Left cardiac atrium (tissue), 4 donors: ENCODE results near the gene TEX261. TPM values are rescaled to one million over a fixed set of nuclear protein-coding genes. Genes with fewer than 3 reads are reported as not detected.
A peak's percentile ranks its signal among the peaks of the same experiment; 100 is the strongest.

ENCODE experiments used
- ATAC-seq, 2 donors: fragments of 200-7000 bp; cut with Tn5 transposase; one replicate each; pipeline ENCODE4 v1.9.1; 2020; ENCODE audit warnings: mild to moderate bottlenecking in 2 of 2, moderate library complexity in 2 of 2
- DNase-seq: peaks from one replicate; pipeline ENCODE4 v3.0.0-alpha.2; 2020
- intact Hi-C, 2 donors: fragments of 100-400 bp; cut with DNase I; formaldehyde crosslinking; loops; one replicate each; pipeline versions ENCODE4 v1.14.1 to v1.15.1; 2022 to 2023
- total RNA-seq, 2 donors: library from RNA; stranded (reverse); fragmentation: NEBNext Ultra II Directional; extraction: Animal tissue kit (Norgen Biotek cat#: 25700); gene quantifications; one replicate each; pipeline ENCODE4 v1.2.1, GENCODE V29; 2021
- donor health status: DM: no; HTN: yes; CAD: no.
- donor health status: DM: no; HTN: yes; CAD: no; lungs with severe emphysema.
- donor health status: DM: yes; HTN: yes; CAD: no.
- donor health status: Dilated cardiomyopathy.

The TEX261 gene
- total RNA-seq, 2 donors from 2014 or later, result 54.8 to 60.4 TPM

DNA sequence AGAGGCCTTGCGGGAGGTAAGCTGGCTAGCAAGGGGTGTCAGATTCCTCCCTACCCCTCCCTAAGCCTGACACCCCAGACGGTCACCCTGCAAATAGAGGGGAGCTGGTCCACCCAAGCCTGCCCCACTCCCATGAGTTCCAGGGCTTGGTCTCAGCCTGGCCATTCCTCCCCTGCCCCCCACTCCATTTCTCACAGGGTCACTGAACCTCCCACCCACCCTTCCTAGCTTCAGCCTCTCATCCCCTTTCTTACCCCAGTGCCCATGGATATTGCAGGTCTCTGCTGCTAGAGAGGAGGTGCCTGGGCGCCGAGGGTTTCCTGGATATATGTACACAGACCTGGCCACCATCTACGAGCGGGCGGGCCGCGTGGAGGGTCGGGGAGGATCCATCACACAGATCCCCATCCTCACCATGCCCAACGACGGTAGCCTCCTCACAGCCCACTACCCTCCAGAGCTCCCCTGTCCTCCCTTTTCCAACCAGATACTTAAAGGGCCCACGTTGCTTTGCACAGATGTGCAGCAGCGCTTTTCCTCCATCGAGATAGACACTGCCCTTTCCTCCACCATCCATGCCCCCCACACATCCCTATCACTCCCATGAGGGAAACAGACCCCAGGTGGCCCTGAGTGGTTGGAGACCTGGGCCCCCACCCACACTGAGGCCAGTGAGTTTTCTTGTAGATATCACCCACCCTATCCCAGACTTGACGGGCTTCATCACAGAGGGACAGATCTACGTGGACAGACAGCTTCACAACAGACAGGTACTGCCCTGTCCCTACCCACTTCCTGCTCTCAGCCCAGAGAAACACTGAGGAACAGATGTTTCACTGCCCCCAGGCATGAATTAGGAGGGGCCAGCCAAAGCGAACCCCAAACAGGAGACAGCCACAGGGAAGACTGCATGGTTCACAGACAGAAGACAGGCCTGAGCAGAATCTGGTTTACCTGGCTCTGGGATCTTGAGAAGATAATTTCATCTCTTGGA, 31.5 kb downstream of the TEX261 start:
- intact Hi-C loops, result no loop called here
- DNase-seq (no peak), ATAC-seq (no peak)

DNA sequence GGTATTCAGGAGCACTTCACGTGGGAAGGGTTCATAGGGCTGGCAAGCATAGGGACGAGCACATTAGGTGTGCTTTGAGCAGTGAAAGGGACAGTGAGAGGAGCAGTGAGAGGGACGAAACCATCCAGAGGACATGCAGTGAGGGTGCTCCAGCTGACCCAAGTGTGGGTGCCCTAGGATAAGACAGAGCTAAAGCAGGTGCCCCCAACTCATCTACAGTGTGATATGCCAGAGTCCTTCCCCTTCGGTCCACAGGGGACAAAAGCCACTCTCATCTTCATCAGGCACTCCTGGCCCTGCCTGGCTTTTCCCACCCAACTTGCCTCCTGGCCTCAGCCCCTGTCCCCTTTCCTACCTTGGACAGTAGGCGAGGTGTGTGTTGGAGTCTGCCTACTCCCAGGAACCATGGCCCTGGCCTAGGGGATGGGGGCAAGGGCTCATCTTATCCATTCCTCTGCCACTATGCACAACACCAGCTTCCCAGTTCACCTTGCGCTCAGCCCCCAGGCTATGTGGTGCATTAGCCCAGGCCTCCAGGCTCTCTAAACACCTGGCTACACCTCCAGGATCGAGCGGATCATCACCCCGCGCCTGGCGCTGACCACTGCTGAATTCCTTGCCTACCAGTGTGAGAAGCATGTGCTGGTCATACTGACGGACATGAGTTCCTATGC, 32.3 kb downstream of the TEX261 start:
- intact Hi-C loops, result no loop called here
- DNase-seq, result no peak
- no peak for ATAC-seq

DNA sequence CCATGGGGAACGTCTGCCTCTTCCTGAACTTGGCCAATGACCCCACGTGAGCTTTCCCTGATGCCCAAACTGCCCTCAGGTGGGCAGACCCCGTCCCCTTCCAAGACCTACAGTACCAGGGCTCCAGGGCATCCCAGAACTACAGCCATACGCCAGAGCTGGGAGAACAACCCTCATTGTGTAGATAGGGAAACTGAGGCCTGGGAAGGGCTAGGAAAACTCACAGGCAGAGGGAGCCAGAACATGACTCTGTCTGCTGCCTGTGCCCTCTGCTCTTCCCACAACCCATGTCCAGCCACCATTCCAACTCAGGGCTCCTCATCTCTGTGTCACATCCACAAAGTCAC, 33.1 kb downstream of the TEX261 start:
- intact Hi-C loops, result no loop called here
- ATAC-seq (no peak), DNase-seq (no peak)

DNA sequence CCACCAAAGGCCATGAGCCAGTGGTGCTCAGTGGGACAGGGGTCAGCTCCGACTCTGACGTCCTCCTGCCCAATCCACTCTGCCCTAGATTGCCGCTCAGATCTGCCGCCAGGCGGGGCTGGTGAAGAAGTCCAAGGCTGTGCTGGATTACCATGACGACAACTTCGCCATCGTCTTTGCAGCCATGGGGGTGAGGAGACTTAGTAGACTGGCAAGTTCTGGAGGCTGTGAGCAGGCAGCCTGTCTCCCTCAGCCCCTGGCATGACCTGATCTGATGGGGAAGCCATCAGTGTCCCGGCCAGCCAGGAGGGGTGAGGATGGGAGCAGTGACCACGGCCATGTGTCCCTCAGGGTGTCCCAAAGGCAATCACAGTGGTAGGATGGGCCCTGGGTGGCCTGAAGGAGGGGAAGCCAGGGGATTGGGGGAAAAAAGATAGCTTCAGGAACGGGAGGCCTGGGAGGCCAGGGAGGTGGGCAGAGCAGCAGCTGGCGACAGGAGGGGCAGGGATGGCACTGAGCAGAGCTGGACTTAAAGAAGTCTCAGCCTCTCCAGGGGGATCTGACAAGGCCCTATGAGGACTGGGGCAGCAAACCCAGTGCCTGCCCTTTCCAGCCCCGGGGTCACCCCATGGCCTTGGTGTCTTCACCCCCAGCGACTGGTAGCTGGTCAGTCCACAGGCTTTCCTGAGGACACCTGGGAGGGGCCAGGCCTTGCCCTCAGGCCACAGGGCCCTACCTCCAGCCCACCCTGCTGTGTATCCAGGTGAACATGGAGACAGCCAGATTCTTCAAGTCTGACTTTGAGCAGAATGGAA, 33.6 kb downstream of the TEX261 start:
- intact Hi-C loops, result no loop called here
- DNase-seq, result no peak
- peak in 1 of 2 donors; percentile 36 for ATAC-seq

DNA sequence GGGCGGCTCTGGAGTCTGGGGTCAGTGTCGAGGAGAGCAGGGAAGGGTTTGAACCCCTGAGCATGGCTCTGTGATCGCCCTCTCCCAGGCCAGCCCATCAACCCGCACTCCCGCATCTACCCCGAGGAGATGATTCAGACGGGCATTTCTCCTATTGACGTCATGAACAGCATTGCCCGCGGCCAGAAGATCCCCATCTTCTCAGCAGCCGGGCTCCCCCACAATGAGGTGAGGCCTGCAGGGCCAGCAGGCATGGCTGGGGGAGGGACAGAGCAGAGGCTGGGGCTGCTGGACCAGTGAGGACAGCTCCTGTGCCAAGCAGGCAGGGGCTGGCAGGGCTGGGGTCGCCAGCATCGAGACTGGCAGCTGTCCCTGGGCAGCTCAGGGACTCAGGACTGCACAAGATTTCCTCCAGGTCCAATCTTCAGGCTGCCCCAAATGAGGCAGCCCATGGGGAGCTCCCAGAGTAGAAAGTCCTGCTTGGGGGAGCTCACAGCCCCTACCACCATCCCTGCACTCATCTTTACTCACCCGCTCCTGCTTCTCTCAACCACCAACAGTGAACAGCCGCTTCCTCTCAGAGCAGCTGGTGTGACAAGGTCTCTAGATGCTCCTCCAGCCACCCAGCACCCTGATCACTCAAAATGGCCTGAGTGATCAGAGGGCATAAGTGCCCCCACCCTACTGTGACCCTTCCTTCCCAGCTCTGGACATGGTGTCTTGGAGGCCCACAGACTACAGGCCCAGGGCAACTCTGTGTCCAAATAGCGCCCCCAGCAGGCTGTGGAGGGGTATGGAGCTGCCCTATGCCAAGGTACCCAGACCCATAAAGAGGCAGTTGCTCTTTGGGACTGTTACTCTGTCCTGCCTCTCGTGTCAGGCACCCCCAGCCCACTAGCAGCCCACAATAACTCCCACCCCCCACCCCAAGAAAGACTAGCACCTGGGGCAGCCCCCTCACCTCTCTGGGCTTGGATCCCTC, 34.5 kb downstream of the TEX261 start:
- no peak for DNase-seq
- no peak for ATAC-seq
- intact Hi-C loops, result no loop called here

DNA sequence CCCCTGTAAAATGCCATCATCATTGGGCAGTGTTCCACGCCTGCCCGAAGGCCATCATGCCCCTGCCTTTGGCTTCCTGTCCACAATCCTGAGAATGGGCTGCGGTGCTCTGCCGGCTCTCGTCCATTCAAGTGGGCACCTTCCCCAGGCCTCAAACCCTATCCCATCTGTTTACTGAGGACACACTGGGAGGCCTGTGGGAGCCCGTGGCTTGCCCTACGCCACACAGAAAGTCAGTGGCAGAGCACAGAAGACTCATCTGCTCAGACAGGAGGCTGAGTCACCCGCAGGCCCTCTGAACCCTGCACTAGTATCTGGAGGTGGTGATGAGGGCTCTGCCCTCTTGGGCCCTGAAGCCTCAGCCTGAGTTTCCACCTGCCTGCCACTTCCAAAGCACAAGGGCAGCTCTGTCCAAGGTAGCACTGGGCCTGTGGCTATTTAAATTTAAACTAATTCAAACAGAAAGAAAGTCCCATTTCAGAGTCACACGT, 35.4 kb downstream of the TEX261 start:
- intact Hi-C loops, result no loop called here
- no peak for DNase-seq
- no peak for ATAC-seq

DNA sequence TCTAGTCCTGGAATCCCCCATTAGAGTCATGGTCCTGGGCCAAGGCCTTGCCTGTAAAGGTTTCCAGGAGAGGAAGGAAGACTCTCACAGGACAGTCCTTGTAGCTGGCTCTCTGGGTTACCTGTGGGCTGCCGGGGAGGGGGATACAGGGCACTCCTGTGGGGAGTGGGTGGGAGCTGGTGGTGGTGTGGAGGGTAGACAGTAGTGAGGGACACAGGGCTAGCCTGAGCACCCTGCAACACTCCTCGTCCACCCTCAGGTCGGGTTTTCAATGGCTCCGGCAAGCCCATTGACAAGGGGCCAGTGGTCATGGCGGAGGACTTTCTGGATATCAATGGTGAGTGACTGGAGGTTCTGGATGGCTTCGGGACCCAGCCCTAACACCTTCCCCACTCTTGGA, 35.9 kb downstream of the TEX261 start:
- intact Hi-C loops, result no loop called here
- DNase-seq (no peak), ATAC-seq (no peak)

DNA sequence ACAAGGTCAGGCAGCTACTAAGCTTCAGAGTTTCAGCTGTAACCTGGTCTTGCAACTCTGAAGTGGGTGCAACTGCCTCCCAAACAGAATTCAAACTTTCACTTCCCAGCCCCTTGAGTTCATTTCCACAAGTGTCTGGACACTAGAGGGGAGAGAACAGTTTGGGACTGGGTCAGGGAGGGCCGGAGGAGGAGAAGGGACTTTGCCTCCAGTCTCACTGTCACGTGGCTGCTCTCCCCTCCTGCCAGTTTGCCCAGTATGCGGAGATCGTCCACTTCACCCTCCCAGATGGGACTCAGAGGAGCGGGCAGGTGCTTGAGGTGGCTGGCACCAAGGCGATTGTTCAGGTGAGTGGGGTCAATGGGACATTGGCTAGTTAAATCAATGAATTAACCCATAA, 36.9 kb downstream of the TEX261 start:
- intact Hi-C loops, result no loop called here
- ATAC-seq (no peak), DNase-seq (no peak)

DNA sequence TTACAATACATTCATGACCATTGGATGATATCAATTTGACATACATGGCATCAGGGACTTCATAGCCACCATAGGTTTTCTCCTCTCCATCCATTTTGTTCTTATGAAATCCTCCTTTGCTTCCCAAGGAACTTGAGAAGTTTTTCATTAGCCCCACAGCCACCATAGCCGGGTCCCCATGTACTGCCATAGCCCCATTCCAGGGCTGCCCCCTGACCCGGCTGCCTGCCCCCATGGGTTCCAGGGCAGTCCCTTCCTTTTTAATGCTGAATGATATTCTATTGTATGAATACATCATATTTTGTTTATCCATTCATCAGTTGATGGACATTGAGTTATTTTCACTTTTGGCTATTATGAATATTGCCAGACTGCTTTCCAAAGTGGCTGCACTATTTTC, 38.5 kb downstream of the TEX261 start:
- no peak for ATAC-seq

DNA sequence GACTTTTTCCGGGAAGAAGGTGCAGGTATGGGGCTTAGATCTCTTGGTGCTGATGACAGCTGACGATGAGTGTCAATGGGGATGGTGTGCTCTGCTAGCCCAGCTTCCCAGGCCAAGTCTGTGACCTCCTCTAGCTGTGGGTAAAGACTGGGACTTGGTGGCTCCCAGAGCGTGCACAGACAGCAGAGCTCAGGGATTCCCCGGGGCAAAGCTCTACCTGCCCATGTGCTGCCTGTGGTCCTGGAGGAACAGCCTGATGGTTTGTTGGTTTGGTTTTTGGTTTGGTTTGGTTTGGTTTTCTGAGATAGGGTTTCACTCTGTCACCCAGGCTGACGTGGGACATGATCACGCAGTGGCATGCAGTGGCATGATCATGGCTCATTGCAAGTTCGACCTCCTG, 39.8 kb downstream of the TEX261 start:
- ATAC-seq, result no peak
- intact Hi-C loops, result no loop called here
- no peak for DNase-seq

More for the DNA sequence above, 38.5 kb downstream of the TEX261 start:
- intact Hi-C loops, result no loop called here
- no peak for DNase-seq

DNA sequence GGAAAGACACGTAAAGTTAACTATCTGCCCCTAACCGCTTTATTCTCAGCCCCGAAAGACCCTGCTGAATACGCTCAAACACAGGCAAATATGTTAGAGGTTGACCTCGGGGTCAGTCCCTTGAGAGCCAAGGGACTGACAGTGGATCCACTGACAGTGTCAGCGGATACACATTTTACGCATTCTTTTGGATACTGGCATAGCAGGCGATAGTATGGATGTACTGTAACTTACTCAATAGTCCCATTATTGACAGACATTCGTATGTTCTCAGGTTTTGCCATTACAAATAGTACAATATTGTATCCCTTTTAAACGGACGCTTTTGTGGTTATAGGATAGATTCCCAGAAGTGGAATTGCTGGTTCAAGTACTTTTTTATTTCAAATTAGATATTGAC, 45.6 kb downstream of the TEX261 start:
- intact Hi-C loops, result loop anchor here (2.0 to 10.0 kb wide), 4 partner anchors 86 to 294 kb away; no protein-coding TSS in a partner anchor
- ATAC-seq, result no peak

DNA sequence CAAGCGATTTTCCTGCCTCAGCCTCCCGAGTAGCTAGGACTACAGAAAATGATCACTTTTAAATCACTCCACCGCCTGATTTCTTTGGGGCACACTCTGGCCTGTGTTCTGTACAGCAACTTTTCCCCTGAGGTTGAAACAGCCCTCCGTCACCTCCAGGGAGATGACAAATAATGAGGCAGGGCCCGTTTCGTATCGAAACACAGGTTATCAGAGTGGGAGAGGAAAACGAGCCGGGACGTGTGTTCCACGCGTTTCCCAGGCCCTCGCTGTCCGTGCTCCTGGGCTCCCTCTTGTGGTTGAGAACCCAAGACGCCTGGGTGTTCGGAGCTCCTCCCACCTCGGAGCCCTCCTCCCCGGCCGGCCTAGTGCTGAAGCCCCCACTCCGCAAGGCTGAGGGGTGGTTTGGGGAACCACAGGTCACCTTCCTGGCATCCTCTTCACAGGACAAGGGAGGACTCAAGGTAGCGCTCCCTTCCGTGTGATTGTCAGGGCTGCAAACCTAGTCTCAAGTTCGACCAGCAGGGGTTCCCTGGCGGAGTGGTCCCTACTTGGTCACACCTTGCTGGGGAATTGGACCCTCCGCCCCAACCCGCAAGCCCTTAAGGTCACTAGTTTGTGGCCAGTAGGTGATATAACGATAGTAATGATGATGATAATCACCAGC, 46.2 kb downstream of the TEX261 start:
- intact Hi-C loops, result loop anchor here (2.0 to 10.0 kb wide), 4 partner anchors 86 to 294 kb away; no protein-coding TSS in a partner anchor
- DNase-seq, result peak; percentile 85
- ATAC-seq, result peak; percentile 95 to 96

More for the DNA sequence above, 45.6 kb downstream of the TEX261 start:
- DNase-seq, result no peak

DNA sequence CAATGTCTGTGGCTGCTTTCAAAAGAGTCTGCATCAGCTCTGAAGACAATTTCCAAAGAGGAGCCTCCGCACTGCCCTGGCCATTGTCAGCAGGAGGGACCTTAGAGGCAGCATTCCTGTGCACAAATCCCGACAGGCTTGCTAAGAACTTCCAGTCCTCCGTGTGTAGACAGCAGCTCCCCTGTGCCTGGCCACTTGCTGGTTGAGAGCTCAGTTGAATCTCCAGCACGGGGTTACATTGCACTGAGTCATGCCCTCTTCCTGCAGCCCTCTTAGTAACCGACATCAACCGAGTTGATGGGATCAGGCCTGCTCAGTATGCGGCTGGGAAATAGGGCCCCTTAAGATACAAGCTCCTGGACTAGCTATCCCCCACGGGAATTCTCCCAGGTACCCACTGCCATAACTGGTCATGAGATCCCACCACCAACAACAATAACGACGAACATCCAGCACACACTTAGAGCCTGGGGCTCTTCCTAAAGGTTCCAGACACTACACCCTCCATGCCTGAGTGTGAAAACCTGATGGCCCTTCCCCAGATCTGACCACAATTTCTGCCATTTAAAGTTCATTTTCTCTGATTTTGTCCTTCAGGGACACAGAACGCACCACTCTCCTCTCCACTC, 47.0 kb downstream of the TEX261 start:
- DNase-seq (no peak), ATAC-seq (peak in 1 of 2 donors; percentile 27)
- intact Hi-C loops, result loop anchor here (2.0 to 10.0 kb wide), 5 partner anchors 77 to 293 kb away; no protein-coding TSS in a partner anchor

DNA sequence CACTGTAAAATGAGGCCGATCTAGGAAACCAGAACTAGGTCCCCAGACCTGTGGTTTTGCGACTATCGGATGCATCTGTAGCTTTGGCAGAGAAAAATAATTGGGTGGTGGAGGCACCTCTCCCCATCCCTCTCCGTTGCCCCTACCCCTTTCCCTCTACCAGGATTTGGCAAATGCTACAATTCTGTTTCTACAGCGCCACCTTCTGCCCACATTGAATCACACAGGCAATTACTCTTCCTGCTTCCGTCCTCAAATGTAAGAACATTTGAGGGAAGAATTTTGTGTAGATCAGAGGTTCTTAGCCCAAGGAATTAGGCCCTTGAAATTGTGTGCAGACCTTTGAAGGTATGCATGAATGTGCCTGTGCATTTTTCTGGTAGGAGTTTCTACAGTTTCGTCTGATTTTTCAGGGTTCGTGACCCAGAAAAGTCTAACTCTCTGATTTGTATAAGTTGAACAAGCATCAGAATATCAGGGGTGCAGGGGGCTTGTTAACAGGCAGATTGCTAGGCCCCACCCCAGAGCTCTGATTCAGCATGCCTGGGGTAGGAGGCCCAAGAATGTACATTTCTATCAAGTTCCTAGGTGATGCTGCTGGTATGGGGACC, 47.7 kb downstream of the TEX261 start:
- ATAC-seq (peak in 1 of 2 donors; percentile 28), DNase-seq (peak; percentile 56)
- intact Hi-C loops, result loop anchor here (2.0 to 10.0 kb wide), 4 partner anchors 76 to 292 kb away; no protein-coding TSS in a partner anchor

DNA sequence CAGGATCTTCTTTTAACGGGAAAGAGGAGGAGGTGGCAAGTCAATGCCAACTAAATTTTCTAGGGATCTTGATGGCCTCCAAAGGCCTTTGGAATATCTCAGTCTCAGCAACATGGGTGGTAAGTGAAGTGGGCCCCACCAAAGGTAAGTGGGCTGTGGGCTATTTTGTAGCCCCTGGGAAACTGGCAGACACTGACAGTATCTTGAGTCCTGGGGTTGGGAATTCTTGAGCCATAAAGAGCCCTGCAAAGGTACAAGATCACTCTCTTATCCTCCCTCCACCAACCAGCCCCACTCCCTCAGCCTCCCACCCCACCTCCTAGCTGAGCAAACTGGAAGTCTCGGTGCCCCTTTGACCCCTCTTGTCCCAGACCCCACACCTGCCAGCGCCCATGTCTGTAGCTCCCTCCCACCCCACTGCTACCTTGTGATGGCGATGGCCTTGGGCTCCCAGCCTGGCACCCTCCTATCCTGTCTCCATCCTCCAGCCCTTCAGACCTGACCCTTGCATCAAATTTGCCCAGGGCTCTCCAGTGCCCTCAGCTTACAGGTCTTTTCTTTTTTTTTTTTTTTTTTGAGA, 50.5 kb downstream of the TEX261 start:
- intact Hi-C loops, result loop anchor here in 1 of 2 donors (10.0 kb wide), 1 partner anchor 289 kb away; no protein-coding TSS in a partner anchor
- DNase-seq (no peak), ATAC-seq (no peak)
